GM12878 (cell line): ENCODE measurements around the gene TOMM34. TPM values are rescaled to one million over a fixed set of nuclear protein-coding genes. Genes with fewer than 3 reads are reported as not detected.
A peak's percentile ranks its signal among the peaks of the same experiment; 100 is the strongest.

ENCODE experiments used
- ATAC-seq: fragments of 200-7000 bp; cut with Tn5 transposase; 3 replicates; pipeline ENCODE4 v1.9.1; 2020; ENCODE audit warnings: mild to moderate bottlenecking, moderate library complexity
- BruUV-seq: library from RNA; stranded (reverse); fragments of 400-500 nt; replicated peaks from 2 replicates; lab custom pipeline; 2021; lab: Mats Ljungman, UMichigan
- CTCF ChIA-PET: fragments of 300-600 bp; sonication (Branson Sonifier 250); formaldehyde crosslinking; extraction: SDS; loops from one replicate; lab custom pipeline; 2021; ENCODE audit warnings: inconsistent platforms; lab: Yijun Ruan, JAX
- POLR2A ChIA-PET: fragments of 350-600 bp; formaldehyde crosslinking; extraction: SDS; loops from one replicate; lab custom pipeline; 2021; ENCODE audit warnings: inconsistent platforms; lab: Charles Lee
- RAD21 ChIA-PET: fragments of 300-600 bp; sonication (Branson Sonifier 250); formaldehyde crosslinking; loops from one replicate; lab custom pipeline; 2023; ENCODE audit warnings: antibody characterized with exemption; ENCODE audit not compliant: unreplicated experiment; lab: Charles Lee
- SMC1A ChIA-PET: fragments of 300-600 bp; sonication (Branson Sonifier 250); formaldehyde crosslinking; loops from one replicate; lab custom pipeline; 2023; ENCODE audit not compliant: unreplicated experiment, uncharacterized antibody; lab: Charles Lee
- DNase-seq: peaks from one replicate; pipeline ENCODE4 v3.0.0-alpha.2; 2011; ENCODE audit warnings: low read depth, low spot score
- FAIRE-seq: peaks from 3 replicates; lab custom pipeline; 2011; peaks lifted over from hg19 to GRCh38; lab: Jason Lieb, UNC
- H2AFZ ChIP-seq: 2 replicates; pipeline ENCODE4 v1.6.0; 2011; ENCODE audit warnings: low read depth, low read length, control low read depth; ENCODE audit not compliant: control insufficient read depth
- H3K27ac ChIP-seq: 2 replicates; pipeline ENCODE4 v1.5.1; 2011; ENCODE audit warnings: control low read depth; ENCODE audit not compliant: control insufficient read depth, insufficient read depth
- H3K27me3 ChIP-seq, 2 experiments: replicated peaks in 1 of 2; 2 replicates each; pipeline versions ENCODE4 v1.6.0 to v1.6.1; 2011; ENCODE audit warnings: low read length in 1 of 2; ENCODE audit not compliant: control insufficient read depth in 2 of 2, insufficient read depth in 2 of 2
- H3K36me3 ChIP-seq, 2 experiments: 2 replicates each; pipeline ENCODE4 v1.5.1; 2011; ENCODE audit warnings: low read length in 1 of 2; ENCODE audit not compliant: control insufficient read depth in 2 of 2, insufficient read depth in 2 of 2
- H3K4me1 ChIP-seq: 2 replicates; pipeline ENCODE4 v1.6.1; 2011; ENCODE audit warnings: mild to moderate bottlenecking, low read length, moderate library complexity, mixed read lengths; ENCODE audit not compliant: control insufficient read depth, insufficient read depth
- H3K4me2 ChIP-seq: 2 replicates; pipeline ENCODE4 v1.6.0; 2011; ENCODE audit warnings: control low read depth; ENCODE audit not compliant: control insufficient read depth, insufficient read depth
- H3K4me3 ChIP-seq: fragments of 200-600 bp; sonication (generic); 2 replicates; pipeline ENCODE4 v1.5.1; 2016
- H3K79me2 ChIP-seq: 2 replicates; pipeline ENCODE4 v1.6.0; 2011; ENCODE audit warnings: low read length; ENCODE audit not compliant: control insufficient read depth, insufficient read depth
- H3K9ac ChIP-seq: 2 replicates; pipeline ENCODE4 v1.8.0; 2011; ENCODE audit warnings: low read length, control low read depth, mixed read lengths; ENCODE audit not compliant: control insufficient read depth, insufficient read depth
- H3K9me3 ChIP-seq: replicated peaks from 3 replicates; pipeline ENCODE4 v1.5.1; 2011; ENCODE audit warnings: mild to moderate bottlenecking, low read length; ENCODE audit not compliant: control insufficient read depth, insufficient read depth
- H4K20me1 ChIP-seq: 2 replicates; pipeline ENCODE4 v1.6.0; 2011; ENCODE audit not compliant: control insufficient read depth, insufficient read depth
- ASH2L ChIP-seq: fragments of 300-600, 200-600 bp; sonication (generic); IDR thresholded peaks from 2 replicates; pipeline ENCODE4 v1.6.1; 2017; ENCODE audit warnings: low read depth, mild to moderate bottlenecking, borderline replicate concordance
- ATF7 ChIP-seq: fragments of 450-650 bp; IDR thresholded peaks from 2 replicates; pipeline ENCODE4 v1.6.1; 2016; ENCODE audit warnings: low read depth, mild to moderate bottlenecking
- BACH1 ChIP-seq: fragments of 450-650 bp; IDR thresholded peaks from 2 replicates; pipeline ENCODE4 v1.6.1; 2017; ENCODE audit warnings: mild to moderate bottlenecking, borderline replicate concordance
- BMI1 ChIP-seq: fragments of 450-650 bp; IDR thresholded peaks from 2 replicates; pipeline ENCODE4 v1.6.1; 2016; ENCODE audit warnings: mild to moderate bottlenecking, moderate library complexity, borderline replicate concordance
- CBFB ChIP-seq: IDR thresholded peaks from 2 replicates; pipeline ENCODE4 v1.6.1; 2016; ENCODE audit warnings: antibody characterized with exemption, low read depth
- CBX5 ChIP-seq: sonication (generic); IDR thresholded peaks from 2 replicates; pipeline ENCODE4 v1.6.1; 2016; ENCODE audit warnings: low read depth, moderate library complexity, mild to moderate bottlenecking, inconsistent platforms
- CREM ChIP-seq: IDR thresholded peaks from 2 replicates; pipeline ENCODE4 v1.6.1; 2014; ENCODE audit warnings: antibody characterized with exemption, low read depth
- EP300 ChIP-seq, 2 experiments: fragments of 150-350 bp in 1 of 2; IDR thresholded peaks; 2 replicates each; pipeline ENCODE4 v1.6.1; 2011 to 2012; ENCODE audit warnings: low read depth in 2 of 2, low read length in 2 of 2, borderline replicate concordance in 1 of 2, improper control_type of control experiment in 1 of 2, inconsistent platforms in 1 of 2; ENCODE audit not compliant: control insufficient read depth in 1 of 2
- ETV6 ChIP-seq, 2 experiments: fragments of 450-650 bp in 1 of 2; IDR thresholded peaks in 1 of 2; conservative IDR thresholded peaks in 1 of 2; 2 replicates each; pipeline ENCODE4 v1.6.1; 2014; ENCODE audit warnings: antibody characterized with exemption in 1 of 2, borderline replicate concordance in 1 of 2, low read depth in 1 of 2, mild to moderate bottlenecking in 1 of 2, moderate library complexity in 1 of 2
- MTA3 ChIP-seq: IDR thresholded peaks from 2 replicates; pipeline ENCODE4 v1.6.1; 2012; ENCODE audit warnings: low read length, inconsistent platforms, borderline replicate concordance
- MXI1 ChIP-seq: fragments of 150-350 bp; IDR thresholded peaks from 2 replicates; pipeline ENCODE4 v1.6.1; 2011; ENCODE audit warnings: low read depth, mild to moderate bottlenecking, inconsistent platforms, low read length, improper control_type of control experiment
- NFIC ChIP-seq: IDR thresholded peaks from 2 replicates; pipeline ENCODE4 v1.6.1; 2012; ENCODE audit warnings: low read depth, mild to moderate bottlenecking, inconsistent platforms, low read length, moderate library complexity
- RAD51 ChIP-seq: fragments of 450-650 bp; IDR thresholded peaks from 2 replicates; pipeline ENCODE4 v1.6.1; 2016; ENCODE audit warnings: moderate library complexity, mild to moderate bottlenecking, inconsistent platforms
- RELB ChIP-seq: fragments of 450-650 bp; IDR thresholded peaks from 2 replicates; pipeline ENCODE4 v1.6.1; 2017; ENCODE audit warnings: low read depth, mild to moderate bottlenecking, moderate library complexity
- RUNX3 ChIP-seq: IDR thresholded peaks from 2 replicates; pipeline ENCODE4 v1.6.1; 2012; ENCODE audit warnings: low read length, inconsistent platforms
- SP1 ChIP-seq: IDR thresholded peaks from one replicate; pipeline ENCODE4 v1.6.1; 2011; ENCODE audit warnings: low read depth, low read length
- TCF7 ChIP-seq: IDR thresholded peaks from 2 replicates; pipeline ENCODE4 v1.6.1; 2014; ENCODE audit warnings: antibody characterized with exemption, borderline replicate concordance
- USF2 ChIP-seq: IDR thresholded peaks from 2 replicates; pipeline ENCODE4 v1.6.1; 2011; ENCODE audit warnings: low read depth, low read length, improper control_type of control experiment, borderline replicate concordance
- ZNF207 ChIP-seq: fragments of 450-650 bp; IDR thresholded peaks from 2 replicates; pipeline ENCODE4 v1.6.1; 2014; ENCODE audit warnings: antibody characterized with exemption, mild to moderate bottlenecking, borderline replicate concordance
- ZNF384 ChIP-seq: IDR thresholded peaks from 2 replicates; pipeline ENCODE4 v1.6.1; 2012; ENCODE audit warnings: low read depth, mild to moderate bottlenecking, low read length, improper control_type of control experiment, borderline replicate concordance
- WGBS: methylation state at CpG from one replicate; pipeline ENCODE4 v1.1.6; 2016; ENCODE audit warnings: low lambda C conversion rate; ENCODE audit not compliant: insufficient replicate concordance, insufficient coverage; ENCODE audit errors: missing lambda C conversion rate; 5-methylcytosine and 5-hydroxymethylcytosine counted together
- in situ Hi-C: fragments of 300-500 bp; cut with MboI; formaldehyde crosslinking; loops from 9 replicates; pipeline ENCODE4 v1.14.3; 2018; ENCODE audit warnings: mixed read lengths
- intact Hi-C: fragments of 100-400 bp; cut with micrococcal nuclease; formaldehyde crosslinking; loops from one replicate; pipeline ENCODE4 v1.14.2; 2022; ENCODE audit not compliant: unreplicated experiment
- polyA plus RNA-seq, 11 experiments: library from polyadenylated mRNA; depleted of rRNA in 4 of 11; unstranded in 6 of 11; stranded (reverse) in 5 of 11; fragments of >200 nt; fragmentation: Nextera tagmentation in 4 of 11; fragmentation: Illumina TruSeq in 1 of 11; extraction: Ambion mirVana in 4 of 11; extraction: Trizol in 1 of 11; gene quantifications; 1 replicate in 1 of 11; 2 replicates in 10 of 11; pipeline versions ENCODE4 v1.2.1 to v1.2.3, GENCODE V29; 2011 to 2016; ENCODE audit warnings: inconsistent platforms in 2 of 11, missing spikeins in 2 of 11, low read depth in 1 of 11
- total RNA-seq, 4 experiments: library from RNA; depleted of rRNA in 3 of 4; stranded (reverse); fragments of >200 nt in 3 of 4; fragmentation: Illumina TruSeq in 1 of 4; extraction: Trizol in 1 of 4; gene quantifications; 2 replicates each; pipeline versions ENCODE4 v1.2.1 to v1.2.3, GENCODE V29; 2013 to 2021

The TOMM34 gene
- total and polyA plus RNA-seq, 10 of the 15 experiments (the other 5 are each of a cell fraction or from before 2014, with no cell fraction given) = 14.0 to 73.8 (median 43.9) TPM

GRCh38 chr20:44979090-44979621 lies 19.0 kb upstream of the TOMM34 start:
- peaks cover 8 to 52% of the 10 kb centered on the region in 2 experiments for H3K36me3 ChIP-seq
- H4K20me1 ChIP-seq = no peaks in the 10 kb centered on the region
- H3K27me3 ChIP-seq = no peaks in the 10 kb centered on the region
- H2AFZ ChIP-seq = peak overlapping the region; percentile 6; the same call in 1 of the 2 replicates
- H3K9me3 ChIP-seq = no peaks in the 10 kb centered on the region
- ChIA-PET CTCF (interaction anchor here (0.9 to 3.6 kb wide), 10 partner anchors 8 to 65 kb away, joined by 3 to 18 read pairs (median 6); partner anchors contain the start of gene STK4), POLR2A (interaction anchor here (0.6 to 3.7 kb wide), 7 partner anchors 8 to 70 kb away, joined by 3 to 48 read pairs (median 6); partner anchors contain the start of genes STK4 and TOMM34), SMC1A (interaction anchor here (0.8 to 5.5 kb wide), 12 partner anchors 9 to 313 kb away, joined by 3 to 66 read pairs (median 6); partner anchors contain the start of genes STK4 and TOMM34), RAD21 (interaction anchor here (1.5 to 3.1 kb wide), 5 partner anchors 8 to 70 kb away, joined by 4 to 24 read pairs (median 8); partner anchors contain the start of gene TOMM34)
- peaks cover 17% of the 10 kb centered on the region for H3K4me1 ChIP-seq
- FAIRE-seq (peak; percentile 88), ATAC-seq (peak; percentile 95), DNase-seq (peak; percentile 82)
- 0% methylated on average over 2 of the region's 2 CpGs for WGBS
- peak overlapping the region; percentile 89 for H3K27ac ChIP-seq
- H3K4me2 ChIP-seq = peak overlapping the region; percentile 32
- H3K4me3 ChIP-seq = 0 out of 2 replicates have a peak overlapping the region, but pooled peaks have one; percentile 27
- peak overlapping the region; percentile 63 for H3K9ac ChIP-seq
- in situ Hi-C loops = no loop called here
- intact Hi-C loops = no loop called here
- BruUV-seq = no TSS peak
- peaks cover 54% of the 10 kb centered on the region for H3K79me2 ChIP-seq
- TF ChIP-seq BACH1 = 0 out of 2 replicates have a peak, but pooled peaks have one; percentile 33
- TF ChIP-seq RAD51 = peak; percentile 95
- TF ChIP-seq ZNF207 = no peak
- no peak for TF ChIP-seq TCF7
- TF ChIP-seq BMI1 = 0 out of 2 replicates have a peak, but pooled peaks have one; percentile 2
- TF ChIP-seq CREM = peak; percentile 65; the same call in 1 of the 2 replicates
- no peak for TF ChIP-seq CBX5
- peak; percentile 55; the same call in 1 of the 2 replicates for TF ChIP-seq CBFB
- peak; percentile 56 for TF ChIP-seq USF2
- peak; percentile 64; the same call in 1 of the 2 replicates for TF ChIP-seq RELB
- TF ChIP-seq MTA3 = 0 out of 2 replicates have a peak, but pooled peaks have one; percentile 43
- peak in 1 of 2 experiments; percentile 33; a peak in 1 of 4 replicates for TF ChIP-seq ETV6 (conservative IDR thresholded peaks at IDR 0.05 in 1 of 2, IDR thresholded peaks at IDR 0.05 in 1 of 2; ENCODE audit: borderline replicate concordance in 1 of 2, low read depth in 1 of 2)
- peak; percentile 48; the same call in 1 of the 2 replicates for TF ChIP-seq MXI1
- TF ChIP-seq SP1 = no peak
- TF ChIP-seq NFIC = peak; percentile 77
- peak; percentile 65 to 66; a peak in 3 of 4 replicates for TF ChIP-seq EP300 (IDR thresholded peaks at IDR 0.05; ENCODE audit: borderline replicate concordance in 1 of 2, control insufficient read depth in 1 of 2, low read depth in 2 of 2, low read length in 2 of 2)
- TF ChIP-seq RUNX3 = peak; percentile 96
- TF ChIP-seq ZNF384 = peak; percentile 54; the same call in 1 of the 2 replicates
- no peak for TF ChIP-seq ASH2L
- peak; percentile 92 for TF ChIP-seq ATF7
